Caco-2 (cell line): Measurements from ENCODE around the gene GPC6. TPM values are rescaled to one million over a fixed set of nuclear protein-coding genes. Genes with fewer than 3 reads are reported as not detected.
A peak's percentile ranks its signal among the peaks of the same experiment; 100 is the strongest.

ENCODE experiments used
- BruUV-seq: library from RNA; stranded (reverse); fragments of 400-500 nt; replicated peaks from 2 replicates; lab custom pipeline; 2021; lab: Mats Ljungman, UMichigan
- CTCF ChIA-PET: fragments of 300-600 bp; sonication (Branson Sonifier 250); formaldehyde crosslinking; loops from one replicate; lab custom pipeline; 2022; ENCODE audit warnings: antibody characterized with exemption; lab: Charles Lee
- POLR2A ChIA-PET: fragments of 300-600 bp; sonication (Branson Sonifier 250); formaldehyde crosslinking; loops from one replicate; lab custom pipeline; 2022; ENCODE audit warnings: antibody characterized with exemption; lab: Charles Lee
- DNase-seq, 2 experiments: peaks; one replicate each; pipeline versions ENCODE4 v3.0.0 to v3.0.0-alpha.2; 2020 to 2022
- H3K27me3 ChIP-seq: replicated peaks from 2 replicates; pipeline ENCODE4 v1.6.0; 2011; ENCODE audit warnings: low read length; ENCODE audit not compliant: control insufficient read depth, insufficient read depth
- H3K36me3 ChIP-seq: 2 replicates; pipeline ENCODE4 v1.5.1; 2011; ENCODE audit warnings: low read length; ENCODE audit not compliant: control insufficient read depth, insufficient read depth
- H3K4me1 ChIP-seq: fragments of 250-450 bp; sonication (Bioruptor Pico); 2 replicates; pipeline ENCODE4 v1.5.1; 2020; ENCODE audit warnings: mild to moderate bottlenecking
- H3K4me3 ChIP-seq: 2 replicates; pipeline ENCODE4 v1.5.1; 2011; ENCODE audit warnings: low read depth, mild to moderate bottlenecking, control low read depth, low read length
- H3K9me3 ChIP-seq: fragments of 250-450 bp; sonication (Bioruptor Pico); 2 replicates; pipeline ENCODE4 v1.5.1; 2020; ENCODE audit warnings: mild to moderate bottlenecking, moderate library complexity
- H3K27ac Mint-ChIP-seq: one replicate; pipeline ENCODE4 v1.8.0; 2022; ENCODE audit warnings: mixed read lengths; ENCODE audit not compliant: unreplicated experiment
- H3K27me3 Mint-ChIP-seq: one replicate; pipeline ENCODE4 v1.8.0; 2022; ENCODE audit warnings: mixed read lengths; ENCODE audit not compliant: insufficient read depth, unreplicated experiment
- H3K36me3 Mint-ChIP-seq: one replicate; pipeline ENCODE4 v1.8.0; 2022; ENCODE audit warnings: mild to moderate bottlenecking, mixed read lengths; ENCODE audit not compliant: insufficient read depth, unreplicated experiment
- H3K4me1 Mint-ChIP-seq: one replicate; pipeline ENCODE4 v1.8.0; 2022; ENCODE audit warnings: low read depth, mixed read lengths; ENCODE audit not compliant: unreplicated experiment
- H3K4me3 Mint-ChIP-seq: one replicate; pipeline ENCODE4 v1.8.0; 2022; ENCODE audit warnings: mild to moderate bottlenecking, moderate library complexity, mixed read lengths; ENCODE audit not compliant: unreplicated experiment
- H3K9me3 Mint-ChIP-seq: one replicate; pipeline ENCODE4 v1.8.0; 2022; ENCODE audit warnings: mixed read lengths; ENCODE audit not compliant: unreplicated experiment
- intact Hi-C: fragments of 100-400 bp; cut with micrococcal nuclease; formaldehyde crosslinking; loops from one replicate; pipeline ENCODE4 v1.10.0; 2022; ENCODE audit not compliant: unreplicated experiment
- total RNA-seq: library from RNA; stranded (reverse); gene quantifications from 2 replicates; pipeline ENCODE4 v1.2.3, GENCODE V29; 2022
- TF ChIP-seq, protein P1 (sequence below), 2 experiments: fragments of 200-600 bp in 1 of 2; IDR thresholded peaks; 1 replicate in 1 of 2; 2 replicates in 1 of 2; pipeline versions ENCODE4 v1.5.1 to v1.8.0; 2011 to 2022; ENCODE audit warnings: antibody characterized with exemption in 1 of 2, control low read depth in 1 of 2, inconsistent platforms in 1 of 2, low read depth in 1 of 2, low read length in 1 of 2, mild to moderate bottlenecking in 1 of 2, moderate library complexity in 1 of 2; ENCODE audit not compliant: insufficient read depth in 1 of 2, severe bottlenecking in 1 of 2, unreplicated experiment in 1 of 2

The GPC6 gene
- total RNA-seq, 1 experiment from 2014 or later: 0.16 TPM

DNA sequence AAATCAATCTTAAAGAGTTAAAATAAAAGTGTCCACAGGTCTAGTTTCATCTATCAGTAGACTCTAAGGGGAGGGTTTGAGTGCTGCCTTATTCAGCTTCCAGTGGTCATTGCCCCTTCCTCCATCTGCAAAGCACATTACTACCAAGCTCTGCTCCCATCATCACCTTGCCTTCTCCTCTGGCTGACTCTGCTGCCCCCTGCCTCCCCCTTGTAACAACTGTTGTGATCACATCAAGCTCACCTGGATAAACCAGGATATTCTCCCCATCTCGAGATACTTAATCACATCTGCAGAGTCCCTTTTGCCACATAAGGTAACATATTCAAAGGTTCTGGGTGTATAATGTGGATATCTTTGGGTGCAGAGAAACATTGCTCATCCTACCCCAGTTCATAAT, 43.3 kb upstream of the GPC6 start:
- Histone ChIP-seq H3K36me3 (no peaks in the 10 kb centered on the region), H3K4me3 (no peak overlapping the region), H3K9me3 (no peaks in the 10 kb centered on the region), H3K27me3 (no peaks in the 10 kb centered on the region), H3K4me1 (no peaks in the 10 kb centered on the region)
- H3K4me3 Mint-ChIP-seq: no peak overlapping the region
- no peaks in the 10 kb centered on the region for H3K9me3 Mint-ChIP-seq
- no peak overlapping the region for H3K27ac Mint-ChIP-seq
- TF ChIP-seq, protein P1, sequence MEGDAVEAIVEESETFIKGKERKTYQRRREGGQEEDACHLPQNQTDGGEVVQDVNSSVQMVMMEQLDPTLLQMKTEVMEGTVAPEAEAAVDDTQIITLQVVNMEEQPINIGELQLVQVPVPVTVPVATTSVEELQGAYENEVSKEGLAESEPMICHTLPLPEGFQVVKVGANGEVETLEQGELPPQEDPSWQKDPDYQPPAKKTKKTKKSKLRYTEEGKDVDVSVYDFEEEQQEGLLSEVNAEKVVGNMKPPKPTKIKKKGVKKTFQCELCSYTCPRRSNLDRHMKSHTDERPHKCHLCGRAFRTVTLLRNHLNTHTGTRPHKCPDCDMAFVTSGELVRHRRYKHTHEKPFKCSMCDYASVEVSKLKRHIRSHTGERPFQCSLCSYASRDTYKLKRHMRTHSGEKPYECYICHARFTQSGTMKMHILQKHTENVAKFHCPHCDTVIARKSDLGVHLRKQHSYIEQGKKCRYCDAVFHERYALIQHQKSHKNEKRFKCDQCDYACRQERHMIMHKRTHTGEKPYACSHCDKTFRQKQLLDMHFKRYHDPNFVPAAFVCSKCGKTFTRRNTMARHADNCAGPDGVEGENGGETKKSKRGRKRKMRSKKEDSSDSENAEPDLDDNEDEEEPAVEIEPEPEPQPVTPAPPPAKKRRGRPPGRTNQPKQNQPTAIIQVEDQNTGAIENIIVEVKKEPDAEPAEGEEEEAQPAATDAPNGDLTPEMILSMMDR (IDR thresholded peaks at IDR 0.05; ENCODE audit: insufficient read depth in 1 of 2, low read depth in 1 of 2, low read length in 1 of 2, severe bottlenecking in 1 of 2, unreplicated experiment in 1 of 2): peak in 1 of 2 experiments; percentile 27
- H3K4me1 Mint-ChIP-seq: no peaks in the 10 kb centered on the region
- peak; percentile 21 to 45 for DNase-seq
- intact Hi-C loops: no loop called here
- H3K36me3 Mint-ChIP-seq: no peaks in the 10 kb centered on the region
- no TSS peak for BruUV-seq
- H3K27me3 Mint-ChIP-seq: peaks cover 3% of the 10 kb centered on the region
- CTCF ChIA-PET: no interaction called here
- POLR2A ChIA-PET: interaction anchor here (0.6 kb wide), 1 partner anchor 282 kb away, joined by 3 read pairs; no protein-coding TSS in a partner anchor

DNA sequence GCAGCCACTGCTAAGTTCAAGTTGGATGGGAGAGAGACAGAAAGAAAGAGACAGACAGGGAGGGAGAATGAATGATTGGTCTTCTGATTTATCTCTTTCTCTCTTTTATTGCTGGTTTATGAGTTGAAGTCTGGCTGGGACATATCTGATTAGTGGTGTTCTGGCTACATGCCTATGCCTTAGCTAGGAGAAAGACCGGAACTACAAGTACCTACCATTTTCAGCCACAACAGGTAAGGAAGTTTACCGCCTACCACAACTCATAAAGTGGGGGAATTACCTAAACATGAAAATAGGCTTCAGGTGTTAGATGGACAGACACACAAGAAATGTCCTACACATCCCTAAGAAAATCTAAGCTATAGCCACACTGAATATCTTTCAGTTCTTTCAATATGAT, 36.6 kb upstream of the GPC6 start:
- TF ChIP-seq, protein P1 (IDR thresholded peaks at IDR 0.05; ENCODE audit: insufficient read depth in 1 of 2, low read depth in 1 of 2, low read length in 1 of 2, severe bottlenecking in 1 of 2, unreplicated experiment in 1 of 2): no peak
- CTCF ChIA-PET: no interaction called here

DNA sequence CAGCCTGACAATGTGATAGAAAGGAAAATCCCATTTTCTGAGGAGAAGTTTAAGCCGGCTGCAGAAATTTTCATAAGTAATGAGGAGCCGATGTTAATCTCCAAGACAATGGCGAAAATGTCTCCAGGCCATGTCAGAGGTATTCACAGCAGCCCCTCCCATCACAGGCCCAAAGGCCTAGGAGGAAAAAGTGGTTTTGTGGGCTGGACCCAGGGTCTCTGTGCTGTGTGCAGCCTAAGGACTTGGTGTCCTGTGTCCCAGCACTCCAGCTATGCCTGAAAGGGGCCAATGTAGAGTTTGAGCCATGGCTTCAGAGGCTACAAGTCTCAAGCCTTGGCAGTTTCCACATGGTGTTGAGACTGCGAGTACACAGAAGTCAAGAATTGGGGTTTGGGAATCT, 32.9 kb upstream of the GPC6 start:
- intact Hi-C loops: loop anchor here (2.0 kb wide), 1 partner anchor 41 kb away; no protein-coding TSS in a partner anchor
- TF ChIP-seq, protein P1 (IDR thresholded peaks at IDR 0.05; ENCODE audit: insufficient read depth in 1 of 2, low read depth in 1 of 2, low read length in 1 of 2, severe bottlenecking in 1 of 2, unreplicated experiment in 1 of 2): no peak
- Histone ChIP-seq H3K27me3 (no peaks in the 10 kb centered on the region), H3K4me3 (no peak overlapping the region), H3K36me3 (no peaks in the 10 kb centered on the region), H3K4me1 (no peaks in the 10 kb centered on the region), H3K9me3 (peaks cover 15% of the 10 kb centered on the region)
- H3K9me3 Mint-ChIP-seq: peaks cover 24% of the 10 kb centered on the region
- BruUV-seq: no TSS peak
- no peaks in the 10 kb centered on the region for H3K27me3 Mint-ChIP-seq
- DNase-seq: no peak
- no peaks in the 10 kb centered on the region for H3K4me1 Mint-ChIP-seq
- H3K27ac Mint-ChIP-seq: no peak overlapping the region
- CTCF ChIA-PET: no interaction called here
- no peaks in the 10 kb centered on the region for H3K36me3 Mint-ChIP-seq
- H3K4me3 Mint-ChIP-seq: no peak overlapping the region
- POLR2A ChIA-PET: no interaction called here

More for the DNA sequence above, 36.6 kb upstream of the GPC6 start:
- H3K4me1 ChIP-seq: no peaks in the 10 kb centered on the region
- Mint-ChIP-seq H3K9me3 (peaks cover 14% of the 10 kb centered on the region), H3K27me3 (no peaks in the 10 kb centered on the region), H3K4me1 (no peaks in the 10 kb centered on the region), H3K4me3 (no peak overlapping the region), H3K27ac (no peak overlapping the region), H3K36me3 (no peaks in the 10 kb centered on the region)
- H3K4me3 ChIP-seq: no peak overlapping the region
- no peaks in the 10 kb centered on the region for H3K27me3 ChIP-seq
- no peak for DNase-seq
- H3K9me3 ChIP-seq: peaks cover 15% of the 10 kb centered on the region
- no peaks in the 10 kb centered on the region for H3K36me3 ChIP-seq
- POLR2A ChIA-PET: no interaction called here
- no TSS peak for BruUV-seq
- intact Hi-C loops: no loop called here
